Mesenchymal stem cell (in vitro differentiated cells and primary cell): ENCODE results near the gene NDUFB5.

Source experiments
- DNase-seq: peaks from one replicate; pipeline ENCODE4 v3.0.0-alpha.2; 2013
- H2AFZ ChIP-seq: one replicate; pipeline ENCODE4 v1.6.1; 2013; ENCODE audit warnings: low read depth, mild to moderate bottlenecking, control low read depth, inconsistent platforms, low read length, moderate library complexity
- H2AK5ac ChIP-seq: 2 replicates; pipeline ENCODE4 v1.6.1; 2013; ENCODE audit warnings: low read length, moderate library complexity, mild to moderate bottlenecking, inconsistent platforms; ENCODE audit not compliant: severe bottlenecking
- H2BK120ac ChIP-seq: one replicate; pipeline ENCODE4 v1.6.1; 2013; ENCODE audit warnings: low read depth, mild to moderate bottlenecking, inconsistent platforms, low read length, moderate library complexity
- H2BK12ac ChIP-seq, 2 experiments: one replicate each; pipeline ENCODE4 v1.6.1; 2013; ENCODE audit warnings: inconsistent platforms in 2 of 2, low read length in 2 of 2, mild to moderate bottlenecking in 2 of 2, moderate library complexity in 2 of 2, control low read depth in 1 of 2
- H2BK15ac ChIP-seq: one replicate; pipeline ENCODE4 v1.6.1; 2013; ENCODE audit warnings: mild to moderate bottlenecking, low read depth, inconsistent platforms; ENCODE audit not compliant: poor library complexity, severe bottlenecking
- H2BK5ac ChIP-seq: 2 replicates; pipeline ENCODE4 v1.6.1; 2013; ENCODE audit warnings: low read depth, mild to moderate bottlenecking, low read length, control low read depth, inconsistent platforms; ENCODE audit not compliant: poor library complexity, severe bottlenecking
- H3K14ac ChIP-seq, 2 experiments: one replicate each; pipeline ENCODE4 v1.6.1; 2013; ENCODE audit warnings: inconsistent platforms in 2 of 2, low read length in 2 of 2, control low read depth in 1 of 2, mild to moderate bottlenecking in 1 of 2, moderate library complexity in 1 of 2
- H3K18ac ChIP-seq, 2 experiments: one replicate each; pipeline ENCODE4 v1.6.1; 2013; ENCODE audit warnings: inconsistent platforms in 2 of 2, low read length in 2 of 2, control low read depth in 1 of 2, low read depth in 1 of 2, mild to moderate bottlenecking in 1 of 2
- H3K23ac ChIP-seq, 2 experiments: one replicate each; pipeline ENCODE4 v1.6.1; 2013; ENCODE audit warnings: inconsistent platforms in 2 of 2, low read length in 2 of 2, mild to moderate bottlenecking in 2 of 2, moderate library complexity in 2 of 2, control low read depth in 1 of 2
- H3K27ac ChIP-seq: 2 replicates; pipeline ENCODE4 v1.5.1; 2013; ENCODE audit warnings: mild to moderate bottlenecking, moderate library complexity, low read length, control low read depth, inconsistent platforms; ENCODE audit not compliant: poor library complexity, severe bottlenecking
- H3K27me3 ChIP-seq, 2 experiments: 2 replicates each; pipeline versions ENCODE4 v1.6.1 to v1.7.0; 2013; ENCODE audit warnings: low read length in 2 of 2, mild to moderate bottlenecking in 2 of 2, moderate library complexity in 2 of 2, control low read depth in 1 of 2, inconsistent platforms in 1 of 2; ENCODE audit not compliant: control insufficient read depth in 1 of 2, insufficient read depth in 1 of 2
- H3K36me3 ChIP-seq, 2 experiments: 2 replicates each; pipeline versions ENCODE4 v1.6.1 to v1.7.0; 2013; ENCODE audit warnings: low read length in 2 of 2, control low read depth in 1 of 2, inconsistent platforms in 1 of 2, low read depth in 1 of 2, mild to moderate bottlenecking in 1 of 2; ENCODE audit not compliant: insufficient read depth in 2 of 2, control insufficient read depth in 1 of 2
- H3K4ac ChIP-seq, 2 experiments: one replicate each; pipeline ENCODE4 v1.6.1; 2013; ENCODE audit warnings: inconsistent platforms in 2 of 2, low read length in 2 of 2, mild to moderate bottlenecking in 2 of 2, moderate library complexity in 2 of 2, control low read depth in 1 of 2, low read depth in 1 of 2
- H3K4me1 ChIP-seq: 2 replicates; pipeline ENCODE4 v1.6.1; 2013; ENCODE audit warnings: low read depth, low read length, control low read depth; ENCODE audit not compliant: control insufficient read depth, insufficient read depth
- H3K4me2 ChIP-seq: 2 replicates; pipeline ENCODE4 v1.6.1; 2013; ENCODE audit warnings: low read length, mild to moderate bottlenecking, inconsistent platforms; ENCODE audit not compliant: poor library complexity, severe bottlenecking
- H3K4me3 ChIP-seq, 2 experiments: 2 replicates each; pipeline versions ENCODE4 v1.5.1 to v1.7.0; 2013; ENCODE audit warnings: low read length in 2 of 2, mild to moderate bottlenecking in 2 of 2, control low read depth in 1 of 2, low read depth in 1 of 2; ENCODE audit not compliant: insufficient read depth in 1 of 2
- H3K79me1 ChIP-seq: replicated peaks from 2 replicates; pipeline ENCODE4 v1.6.1; 2013; ENCODE audit warnings: mild to moderate bottlenecking, control low read depth, low read length, inconsistent platforms; ENCODE audit not compliant: poor library complexity, severe bottlenecking
- H3K9ac ChIP-seq: 2 replicates; pipeline ENCODE4 v1.7.0; 2013; ENCODE audit warnings: mild to moderate bottlenecking, low read length, moderate library complexity
- H3K9me3 ChIP-seq: 2 replicates; pipeline ENCODE4 v1.7.0; 2013; ENCODE audit warnings: mild to moderate bottlenecking, low read length; ENCODE audit not compliant: control insufficient read depth
- H4K8ac ChIP-seq: one replicate; pipeline ENCODE4 v1.6.1; 2013; ENCODE audit warnings: inconsistent platforms, mild to moderate bottlenecking, low read length, moderate library complexity
- H4K91ac ChIP-seq: one replicate; pipeline ENCODE4 v1.6.1; 2013; ENCODE audit warnings: mild to moderate bottlenecking, low read length, inconsistent platforms
- WGBS: methylation state at CpG from one replicate; pipeline ENCODE4 v1.1.7; 2013; ENCODE audit warnings: mixed read lengths; 5-methylcytosine and 5-hydroxymethylcytosine counted together

NDUFB5 gene

GRCh38 chr3:179624451-179624850, 19.9 kb downstream of the NDUFB5 start:
- no peak for DNase-seq
- Histone ChIP-seq H3K23ac (no peak overlapping the region), H2BK12ac (no peak overlapping the region), H3K9me3 (no peaks in the 10 kb centered on the region), H3K27me3 (no peaks in the 10 kb centered on the region), H2BK5ac (no peak overlapping the region), H3K14ac (no peak overlapping the region), H3K4me2 (no peak overlapping the region), H3K9ac (no peak overlapping the region), H4K91ac (no peak overlapping the region), H3K79me1 (peaks cover 3% of the 10 kb centered on the region), H3K4ac (no peak overlapping the region), H2AFZ (no peak overlapping the region), H3K27ac (no peak overlapping the region), H2BK15ac (no peak overlapping the region), H3K36me3 (peaks cover 19 to 59% of the 10 kb centered on the region in 2 experiments), H4K8ac (no peak overlapping the region), H2AK5ac (no peak overlapping the region), H3K18ac (no peak overlapping the region), H3K4me3 (no peak overlapping the region), H2BK120ac (no peak overlapping the region), H3K4me1 (no peaks in the 10 kb centered on the region)
- 91% methylated on average over 1 of the region's 3 CpGs for WGBS

- Histone ChIP-seq H3K79me1 (no peaks in the 10 kb centered on the region), H3K4me2 (no peak overlapping the region), H3K4me1 (no peaks in the 10 kb centered on the region), H3K36me3 (peaks cover 0 to 3% of the 10 kb centered on the region in 2 experiments), H2BK15ac (no peak overlapping the region), H2BK12ac (no peak overlapping the region), H3K9ac (no peak overlapping the region), H2BK5ac (no peak overlapping the region), H3K14ac (no peak overlapping the region), H3K23ac (no peak overlapping the region), H3K4me3 (no peak overlapping the region), H3K4ac (no peak overlapping the region), H3K27ac (no peak overlapping the region), H4K8ac (no peak overlapping the region), H3K18ac (no peak overlapping the region), H3K9me3 (no peaks in the 10 kb centered on the region), H2AFZ (no peak overlapping the region), H4K91ac (no peak overlapping the region), H2AK5ac (no peak overlapping the region), H2BK120ac (no peak overlapping the region), H3K27me3 (no peaks in the 10 kb centered on the region)
- 78% methylated on average over 3 of the region's 3 CpGs for WGBS
- no peak for DNase-seq
Observed at GRCh38 chr3:179630753-179631451, 26.3 kb downstream of the NDUFB5 start.

- H4K91ac ChIP-seq = no peak overlapping the region
Observed at GRCh38 chr3:179640469-179640868, 35.9 kb downstream of the NDUFB5 start.

GRCh38 chr3:179642871-179643270, 38.3 kb downstream of the NDUFB5 start:
- H3K36me3 ChIP-seq = no peaks in the 10 kb centered on the region
- no peak overlapping the region for H2BK120ac ChIP-seq
- H3K79me1 ChIP-seq = no peaks in the 10 kb centered on the region
- no peak overlapping the region for H2BK5ac ChIP-seq
- H3K9me3 ChIP-seq = no peaks in the 10 kb centered on the region
- H2AFZ ChIP-seq = no peak overlapping the region
- no peak overlapping the region for H3K27ac ChIP-seq
- H3K4me2 ChIP-seq = no peak overlapping the region
- H4K8ac ChIP-seq = peak overlapping the region; percentile 38
- no peak overlapping the region for H3K14ac ChIP-seq
- H2BK15ac ChIP-seq = no peak overlapping the region
- H2AK5ac ChIP-seq = peak overlapping the region; percentile 94
- no peak for DNase-seq
- no peak overlapping the region for H3K4me3 ChIP-seq
- no peak overlapping the region for H3K9ac ChIP-seq
- no peak overlapping the region for H4K91ac ChIP-seq
- H3K23ac ChIP-seq = no peak overlapping the region
- WGBS = 80% methylated on average over 2 of the region's 3 CpGs
- H3K27me3 ChIP-seq = no peaks in the 10 kb centered on the region
- H3K4ac ChIP-seq = no peak overlapping the region
- H2BK12ac ChIP-seq = no peak overlapping the region
- peaks cover 6% of the 10 kb centered on the region for H3K4me1 ChIP-seq
- peak overlapping the region in 1 of 2 experiments; percentile 21 for H3K18ac ChIP-seq

More at GRCh38 chr3:179640469-179640868, 35.9 kb downstream of the NDUFB5 start:
- Histone ChIP-seq H3K36me3 (no peaks in the 10 kb centered on the region), H3K27ac (no peak overlapping the region), H2BK12ac (no peak overlapping the region), H3K9ac (no peak overlapping the region), H2BK15ac (no peak overlapping the region), H3K4ac (no peak overlapping the region), H2AK5ac (no peak overlapping the region), H3K4me2 (no peak overlapping the region), H4K8ac (no peak overlapping the region), H2AFZ (no peak overlapping the region), H3K23ac (no peak overlapping the region), H3K9me3 (no peaks in the 10 kb centered on the region), H3K18ac (no peak overlapping the region), H3K4me3 (no peak overlapping the region), H3K14ac (no peak overlapping the region), H3K4me1 (peaks cover 6% of the 10 kb centered on the region), H2BK5ac (no peak overlapping the region), H2BK120ac (no peak overlapping the region), H3K79me1 (no peaks in the 10 kb centered on the region), H3K27me3 (no peaks in the 10 kb centered on the region)
- DNase-seq = no peak
- 88% methylated on average over 1 of the region's 1 CpG for WGBS
